ENCODE results near the gene MAPK11. TPM values are rescaled to one million over a fixed set of nuclear protein-coding genes. Genes with fewer than 3 reads are reported as not detected.

The MAPK11 gene
- 12.6 and 18.0 TPM in 2 replicates for total RNA-seq (2014; rRNA removed; shearing (Covaris generic))
- polyA plus RNA-seq (2015; cell fraction: cytosol; rRNA removed) = 12.1 and 14.3 TPM in 2 replicates
- polyA plus RNA-seq (2015; cell fraction: nucleus; rRNA removed) = 42.7 and 47.7 TPM in 2 replicates

DNA sequence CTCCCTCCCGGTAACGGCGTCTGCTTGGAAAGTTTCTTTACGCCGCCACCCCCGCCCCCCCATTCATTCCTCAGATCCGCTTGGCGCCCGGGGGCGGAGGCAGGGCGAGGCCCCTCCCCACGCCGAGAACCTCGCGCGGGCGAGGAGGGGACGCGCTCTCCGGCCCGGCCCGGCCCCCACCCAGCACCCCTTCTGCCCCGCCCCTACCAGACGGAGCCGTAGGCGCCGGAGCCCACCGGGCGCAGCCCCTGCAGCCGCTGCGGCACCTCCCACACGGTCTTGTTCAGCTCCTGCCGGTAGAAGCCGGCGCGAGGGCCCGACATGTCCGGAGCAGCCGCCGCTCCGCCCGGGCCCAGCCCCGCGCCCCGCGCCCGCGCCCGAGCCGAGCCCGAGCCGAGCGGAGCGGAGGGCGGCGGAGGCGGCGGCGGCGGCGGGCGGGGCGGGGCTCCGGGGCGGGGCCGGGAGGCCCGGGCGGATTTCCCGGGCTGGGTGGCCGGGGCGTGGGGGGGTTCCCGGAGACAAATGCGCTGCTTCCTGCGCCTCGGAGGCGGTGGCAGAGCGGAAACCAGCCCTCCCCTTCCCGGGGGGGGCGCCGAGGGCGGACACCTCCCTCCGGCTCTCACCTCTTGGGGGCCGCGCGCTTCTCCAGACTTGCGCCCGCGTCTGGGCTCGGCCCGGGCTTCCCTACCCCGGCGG is at the start of gene MAPK11:
Gene MAPK11 (minus strand): TSS at position 411 of the 696 bp plus-strand sequence. CDS start 88 bp downstream, at position 323.
- peak; percentile 52 for DNase-seq (ENCODE audit: low read depth)

GRCh38 chr22:50319503-50319951 is 49.3 kb upstream of the MAPK11 start:
- DNase-seq (ENCODE audit: low read depth) = no peak

- no peak for DNase-seq (ENCODE audit: low read depth)
Observed at GRCh38 chr22:50318698-50319411, 48.7 kb upstream of the MAPK11 start.

GRCh38 chr22:50318356-50318697 is 48.1 kb upstream of the MAPK11 start:
- DNase-seq (ENCODE audit: low read depth) = no peak

DNA sequence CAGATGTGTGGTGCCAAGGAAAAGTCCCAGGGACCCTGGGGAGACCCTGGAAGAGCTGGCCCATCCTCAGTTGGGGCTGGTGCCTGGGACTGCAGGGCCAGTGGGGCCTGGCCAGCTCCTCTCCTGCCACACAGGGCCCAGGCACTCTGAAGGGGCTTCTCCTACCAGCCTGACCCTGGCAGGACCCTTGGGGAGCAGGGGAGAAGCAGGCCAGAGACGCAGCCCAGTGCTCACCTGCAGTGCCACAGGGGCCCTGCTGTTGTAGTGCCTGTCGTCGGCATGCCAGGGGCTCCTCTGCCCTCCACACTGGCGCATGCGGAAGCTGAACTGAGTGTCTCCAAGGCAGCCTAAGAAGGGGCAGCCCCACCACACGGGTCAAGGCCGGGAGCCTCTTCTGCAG is 47.5 kb upstream of the MAPK11 start:
- DNase-seq (ENCODE audit: low read depth) = no peak

- no peak for DNase-seq (ENCODE audit: low read depth)
Observed at GRCh38 chr22:50317178-50317577, 47.0 kb upstream of the MAPK11 start.

GRCh38 chr22:50316114-50317065 is 46.2 kb upstream of the MAPK11 start:
- no peak for DNase-seq (ENCODE audit: low read depth)

DNA sequence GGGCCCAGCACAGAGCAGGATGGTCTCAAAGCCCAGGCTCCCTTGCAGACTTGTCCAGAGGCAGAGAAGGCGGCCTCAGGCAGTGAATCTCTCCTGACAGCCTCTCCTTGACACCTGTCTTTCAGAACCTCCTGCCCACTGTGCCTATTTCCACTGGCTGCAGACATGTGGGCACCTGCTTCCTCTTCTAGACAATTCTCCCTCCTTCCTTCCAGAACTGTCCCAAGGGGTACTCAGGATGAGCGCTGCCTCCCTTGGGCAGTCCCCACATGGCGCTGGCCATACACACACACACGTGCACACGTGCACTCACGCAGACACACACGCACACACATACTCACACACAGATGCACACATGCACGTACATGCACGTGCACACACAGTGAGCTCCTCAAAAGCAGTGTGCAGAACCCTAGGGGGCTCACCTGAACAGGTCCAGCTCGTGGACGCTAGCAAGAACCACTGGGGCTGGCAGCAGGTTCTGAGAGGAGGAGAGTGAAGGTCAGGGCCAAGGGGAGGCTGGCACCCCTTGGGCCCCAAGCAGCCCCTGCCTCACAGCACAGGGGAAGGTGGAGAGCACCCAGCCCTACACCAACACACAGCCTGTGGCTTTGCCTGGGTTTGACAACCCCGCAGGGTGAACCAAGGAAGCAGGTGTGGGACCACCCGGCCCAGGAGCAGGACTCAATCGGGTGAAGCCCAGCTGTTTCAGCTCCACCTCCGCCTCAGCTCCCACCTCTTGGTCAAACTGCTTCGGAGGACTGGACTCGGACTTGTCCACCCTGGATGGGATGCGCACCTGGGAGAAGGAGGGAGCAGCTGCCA is 45.3 kb upstream of the MAPK11 start:
- DNase-seq (ENCODE audit: low read depth) = no peak

GRCh38 chr22:50314455-50315288 is 44.5 kb upstream of the MAPK11 start:
- DNase-seq (ENCODE audit: low read depth) = no peak

DNA sequence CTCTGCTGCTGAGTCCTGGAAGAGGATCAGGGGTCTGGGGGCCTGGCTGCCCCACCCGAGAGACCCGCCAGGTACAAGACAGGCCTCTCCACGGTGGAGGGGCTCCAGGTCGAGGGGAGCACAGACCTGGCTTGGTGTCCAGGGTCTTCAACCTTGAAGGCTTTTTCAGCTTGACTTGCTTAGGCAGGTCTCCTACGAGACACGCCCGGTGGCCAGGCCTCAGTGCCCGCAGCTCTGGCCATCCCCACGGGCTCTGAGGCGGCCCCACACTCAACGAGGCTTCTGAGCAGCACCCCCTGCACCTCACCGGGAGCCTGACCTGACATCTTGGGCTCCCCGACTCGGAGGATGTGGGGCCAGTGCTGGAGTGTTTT is 43.9 kb upstream of the MAPK11 start:
- no peak for DNase-seq (ENCODE audit: low read depth)

- no peak for DNase-seq (ENCODE audit: low read depth)
Observed at GRCh38 chr22:50313600-50313999, 43.4 kb upstream of the MAPK11 start.

DNA sequence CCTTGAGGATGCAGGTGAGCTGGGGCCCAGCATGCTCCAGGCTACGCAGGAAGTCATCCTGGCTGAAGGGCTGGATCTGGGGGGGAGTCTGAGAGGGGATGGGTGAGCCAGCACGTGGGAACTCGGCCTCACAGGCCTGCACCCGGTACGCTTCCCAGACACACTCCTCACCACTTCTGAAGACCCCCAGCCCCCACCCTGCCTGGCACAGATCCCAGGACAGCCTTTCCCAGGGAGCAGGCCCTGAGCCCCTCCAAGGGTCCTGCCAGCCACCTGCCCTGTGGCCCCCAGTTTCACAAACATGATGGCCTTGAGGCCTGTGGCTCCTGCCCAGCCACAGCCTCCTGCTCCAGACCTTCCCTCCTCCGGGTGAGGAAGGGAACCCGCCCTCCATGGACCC is 42.8 kb upstream of the MAPK11 start:
- DNase-seq (ENCODE audit: low read depth) = no peak

DNA sequence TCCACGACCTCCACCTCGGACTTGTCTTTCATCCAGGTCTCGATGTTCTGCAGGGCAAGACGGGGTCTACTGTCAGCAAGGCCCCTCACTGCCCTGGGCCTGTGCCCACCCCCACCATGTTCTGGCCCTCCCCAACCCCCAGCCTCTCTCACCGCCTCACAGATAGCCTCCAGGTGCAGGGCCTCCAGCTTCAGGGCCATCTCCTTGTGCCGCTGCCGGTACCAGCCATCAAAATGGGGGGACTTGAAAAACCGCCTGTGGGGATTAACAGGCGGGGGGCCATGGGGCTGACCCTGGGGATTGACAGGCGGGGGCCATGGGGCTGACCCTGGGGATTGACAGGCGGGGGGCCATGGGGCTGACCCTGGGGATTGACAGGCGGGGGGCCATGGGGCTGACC is 42.2 kb upstream of the MAPK11 start:
- no peak for DNase-seq (ENCODE audit: low read depth)

GRCh38 chr22:50311606-50312351 is 41.6 kb upstream of the MAPK11 start:
- no peak for DNase-seq (ENCODE audit: low read depth)

GRCh38 chr22:50310949-50311444 is 40.8 kb upstream of the MAPK11 start:
- DNase-seq (ENCODE audit: low read depth) = no peak

- DNase-seq (ENCODE audit: low read depth) = no peak
Observed at GRCh38 chr22:50310031-50310722, 40.0 kb upstream of the MAPK11 start.

DNA sequence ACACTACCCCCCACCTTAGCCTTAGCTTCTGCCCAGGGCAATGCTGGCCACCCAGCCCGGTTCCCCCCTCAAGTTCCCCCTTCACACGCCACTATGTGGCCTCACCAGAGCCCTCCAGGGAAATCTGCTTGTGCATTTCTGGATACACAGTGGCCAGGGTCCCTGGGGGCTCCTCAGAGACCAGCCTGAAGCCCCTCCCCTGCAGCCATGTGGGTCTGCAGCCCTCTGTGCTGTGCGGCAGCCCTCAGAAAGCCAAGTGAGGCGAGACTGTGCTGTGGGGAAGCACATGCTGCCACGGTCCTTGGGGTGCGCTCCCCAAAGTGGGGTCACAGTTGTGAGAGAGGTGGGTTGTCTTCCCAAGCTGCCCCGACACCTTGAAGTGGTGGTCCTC is 39.4 kb upstream of the MAPK11 start:
- no peak for DNase-seq (ENCODE audit: low read depth)

GRCh38 chr22:50308986-50309600 is 38.9 kb upstream of the MAPK11 start:
- DNase-seq (ENCODE audit: low read depth) = no peak

Measured in HT1080 (cell line).